Panc1 (cell line): ENCODE measurements around the gene PPM1H. TPM values are rescaled to one million over a fixed set of nuclear protein-coding genes. Genes with fewer than 3 reads are reported as not detected.

Experiments
- ATAC-seq: fragments of 200-7000 bp; cut with Tn5 transposase; 2 replicates; pipeline ENCODE4 v1.9.1; 2020; ENCODE audit warnings: mild to moderate bottlenecking, moderate library complexity
- BruUV-seq: library from RNA; stranded (reverse); fragments of 400-500 nt; replicated peaks from 2 replicates; lab custom pipeline; 2021; lab: Mats Ljungman, UMichigan
- CTCF ChIA-PET: fragments of 300-600 bp; sonication (Branson Sonifier 250); formaldehyde crosslinking; loops from one replicate; lab custom pipeline; 2022; ENCODE audit warnings: antibody characterized with exemption; lab: Charles Lee
- POLR2A ChIA-PET: fragments of 300-600 bp; sonication (Branson Sonifier 250); formaldehyde crosslinking; loops from one replicate; lab custom pipeline; 2022; ENCODE audit warnings: antibody characterized with exemption; lab: Charles Lee
- DNase-seq: peaks from one replicate; pipeline ENCODE4 v3.0.0-alpha.2; 2010; ENCODE audit warnings: low read depth, low spot score
- H3K27ac ChIP-seq: 2 replicates; pipeline ENCODE4 v1.5.1; 2011; ENCODE audit warnings: mild to moderate bottlenecking, low read length, inconsistent platforms
- H3K27me3 ChIP-seq: fragments of 200-500 bp; sonication (Bioruptor generic); 2 replicates; pipeline ENCODE4 v1.6.0; 2014; ENCODE audit warnings: low read length, inconsistent platforms; ENCODE audit not compliant: control insufficient read depth, insufficient read depth
- H3K36me3 ChIP-seq: fragments of 200-500 bp; sonication (Bioruptor generic); 2 replicates; pipeline ENCODE4 v1.5.1; 2014; ENCODE audit warnings: inconsistent platforms, mild to moderate bottlenecking, low read length, moderate library complexity; ENCODE audit not compliant: control insufficient read depth, insufficient read depth
- H3K4me1 ChIP-seq: 2 replicates; pipeline ENCODE4 v1.5.1; 2011; ENCODE audit warnings: inconsistent platforms, mild to moderate bottlenecking, low read length, moderate library complexity; ENCODE audit not compliant: control insufficient read depth, insufficient read depth
- H3K4me3 ChIP-seq, 2 experiments: 2 replicates each; pipeline ENCODE4 v1.5.1; 2011 to 2012; ENCODE audit warnings: low read depth in 2 of 2, low read length in 2 of 2, mild to moderate bottlenecking in 2 of 2, inconsistent platforms in 1 of 2, moderate library complexity in 1 of 2
- H3K9me3 ChIP-seq: fragments of 200-500 bp; sonication (Bioruptor generic); 2 replicates; pipeline ENCODE4 v1.5.1; 2014; ENCODE audit warnings: low read depth, mild to moderate bottlenecking, inconsistent platforms, low read length, moderate library complexity; ENCODE audit not compliant: control insufficient read depth, insufficient read depth
- POLR2AphosphoS5 ChIP-seq: IDR thresholded peaks from 2 replicates; pipeline ENCODE4 v1.6.1; 2012; ENCODE audit warnings: mild to moderate bottlenecking, low read depth, low read length, moderate library complexity
- SIN3A ChIP-seq: IDR thresholded peaks from 2 replicates; pipeline ENCODE4 v1.6.1; 2012; ENCODE audit warnings: low read depth, mild to moderate bottlenecking, low read length, moderate library complexity, borderline replicate concordance; ENCODE audit not compliant: insufficient read depth
- TCF7L2 ChIP-seq: IDR thresholded peaks from 2 replicates; pipeline ENCODE4 v1.6.1; 2011; ENCODE audit warnings: mild to moderate bottlenecking, low read depth, low read length, inconsistent platforms
- in situ Hi-C: cut with HindIII; loops from 2 replicates; pipeline ENCODE4 v1.10.0; 2016; ENCODE audit warnings: low sequenced_read_pairs, low pct_unique_long_range_greater_than_20kb
- intact Hi-C: fragments of 100-400 bp; cut with micrococcal nuclease; formaldehyde crosslinking; loops from one replicate; pipeline ENCODE4 v1.10.0; 2022; ENCODE audit not compliant: unreplicated experiment
- total RNA-seq: library from RNA; stranded (reverse); gene quantifications from one replicate; pipeline ENCODE4 v1.2.1, GENCODE V29; 2021; ENCODE audit not compliant: unreplicated experiment
- TF ChIP-seq, protein P1 (sequence below), 2 experiments: IDR thresholded peaks; 2 replicates each; pipeline ENCODE4 v1.6.1; 2011 to 2012; ENCODE audit warnings: low read depth in 2 of 2, control low read depth in 1 of 2, low read length in 1 of 2, mild to moderate bottlenecking in 1 of 2, moderate library complexity in 1 of 2; ENCODE audit not compliant: insufficient read depth in 1 of 2
- TF ChIP-seq, protein P2 (sequence below): fragments of 450-650 bp; IDR thresholded peaks from 2 replicates; pipeline ENCODE4 v1.5.1; 2017; ENCODE audit warnings: mild to moderate bottlenecking

The PPM1H gene
- total RNA-seq, 1 experiment from 2014 or later, result 22.9 TPM

DNA sequence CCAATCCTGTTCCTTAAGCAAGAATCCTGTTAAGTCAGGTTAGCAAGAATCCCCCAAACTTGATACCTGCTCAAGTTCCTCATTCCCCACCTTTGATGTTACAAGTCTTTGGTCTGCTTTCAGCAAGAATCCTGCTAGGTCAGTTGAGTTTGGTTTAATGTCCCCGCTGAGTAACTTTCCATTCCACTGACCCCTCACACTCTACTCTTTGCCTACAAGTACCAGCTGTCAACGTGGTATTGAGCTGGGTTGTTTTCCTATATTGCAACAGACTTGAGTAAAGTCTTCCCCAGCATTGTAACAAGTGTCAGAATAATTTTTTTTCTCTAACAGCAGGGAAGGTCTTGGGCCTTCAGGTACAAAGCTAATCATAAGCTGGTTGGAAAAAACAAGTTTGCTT lies 6.3 kb downstream of the PPM1H start:
- no peak for DNase-seq
- no TSS peak for BruUV-seq
- peaks cover 38% of the 10 kb centered on the region for H3K4me1 ChIP-seq
- H3K27me3 ChIP-seq, result no peaks in the 10 kb centered on the region
- ChIA-PET POLR2A (no interaction called here), CTCF (no interaction called here)
- no peaks in the 10 kb centered on the region for H3K9me3 ChIP-seq
- H3K4me3 ChIP-seq, result no peak overlapping the region
- in situ Hi-C loops (no loop called here), intact Hi-C loops (no loop called here)
- no peak for ATAC-seq
- H3K36me3 ChIP-seq, result no peaks in the 10 kb centered on the region
- TF ChIP-seq, protein P1, sequence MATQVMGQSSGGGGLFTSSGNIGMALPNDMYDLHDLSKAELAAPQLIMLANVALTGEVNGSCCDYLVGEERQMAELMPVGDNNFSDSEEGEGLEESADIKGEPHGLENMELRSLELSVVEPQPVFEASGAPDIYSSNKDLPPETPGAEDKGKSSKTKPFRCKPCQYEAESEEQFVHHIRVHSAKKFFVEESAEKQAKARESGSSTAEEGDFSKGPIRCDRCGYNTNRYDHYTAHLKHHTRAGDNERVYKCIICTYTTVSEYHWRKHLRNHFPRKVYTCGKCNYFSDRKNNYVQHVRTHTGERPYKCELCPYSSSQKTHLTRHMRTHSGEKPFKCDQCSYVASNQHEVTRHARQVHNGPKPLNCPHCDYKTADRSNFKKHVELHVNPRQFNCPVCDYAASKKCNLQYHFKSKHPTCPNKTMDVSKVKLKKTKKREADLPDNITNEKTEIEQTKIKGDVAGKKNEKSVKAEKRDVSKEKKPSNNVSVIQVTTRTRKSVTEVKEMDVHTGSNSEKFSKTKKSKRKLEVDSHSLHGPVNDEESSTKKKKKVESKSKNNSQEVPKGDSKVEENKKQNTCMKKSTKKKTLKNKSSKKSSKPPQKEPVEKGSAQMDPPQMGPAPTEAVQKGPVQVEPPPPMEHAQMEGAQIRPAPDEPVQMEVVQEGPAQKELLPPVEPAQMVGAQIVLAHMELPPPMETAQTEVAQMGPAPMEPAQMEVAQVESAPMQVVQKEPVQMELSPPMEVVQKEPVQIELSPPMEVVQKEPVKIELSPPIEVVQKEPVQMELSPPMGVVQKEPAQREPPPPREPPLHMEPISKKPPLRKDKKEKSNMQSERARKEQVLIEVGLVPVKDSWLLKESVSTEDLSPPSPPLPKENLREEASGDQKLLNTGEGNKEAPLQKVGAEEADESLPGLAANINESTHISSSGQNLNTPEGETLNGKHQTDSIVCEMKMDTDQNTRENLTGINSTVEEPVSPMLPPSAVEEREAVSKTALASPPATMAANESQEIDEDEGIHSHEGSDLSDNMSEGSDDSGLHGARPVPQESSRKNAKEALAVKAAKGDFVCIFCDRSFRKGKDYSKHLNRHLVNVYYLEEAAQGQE (IDR thresholded peaks at IDR 0.05; ENCODE audit: insufficient read depth in 1 of 2, low read depth in 2 of 2, low read length in 1 of 2), result no peak
- TF ChIP-seq, protein P2, sequence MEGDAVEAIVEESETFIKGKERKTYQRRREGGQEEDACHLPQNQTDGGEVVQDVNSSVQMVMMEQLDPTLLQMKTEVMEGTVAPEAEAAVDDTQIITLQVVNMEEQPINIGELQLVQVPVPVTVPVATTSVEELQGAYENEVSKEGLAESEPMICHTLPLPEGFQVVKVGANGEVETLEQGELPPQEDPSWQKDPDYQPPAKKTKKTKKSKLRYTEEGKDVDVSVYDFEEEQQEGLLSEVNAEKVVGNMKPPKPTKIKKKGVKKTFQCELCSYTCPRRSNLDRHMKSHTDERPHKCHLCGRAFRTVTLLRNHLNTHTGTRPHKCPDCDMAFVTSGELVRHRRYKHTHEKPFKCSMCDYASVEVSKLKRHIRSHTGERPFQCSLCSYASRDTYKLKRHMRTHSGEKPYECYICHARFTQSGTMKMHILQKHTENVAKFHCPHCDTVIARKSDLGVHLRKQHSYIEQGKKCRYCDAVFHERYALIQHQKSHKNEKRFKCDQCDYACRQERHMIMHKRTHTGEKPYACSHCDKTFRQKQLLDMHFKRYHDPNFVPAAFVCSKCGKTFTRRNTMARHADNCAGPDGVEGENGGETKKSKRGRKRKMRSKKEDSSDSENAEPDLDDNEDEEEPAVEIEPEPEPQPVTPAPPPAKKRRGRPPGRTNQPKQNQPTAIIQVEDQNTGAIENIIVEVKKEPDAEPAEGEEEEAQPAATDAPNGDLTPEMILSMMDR, result no peak
- no peak for TF ChIP-seq POLR2AphosphoS5
- no peak overlapping the region for H3K27ac ChIP-seq

DNA sequence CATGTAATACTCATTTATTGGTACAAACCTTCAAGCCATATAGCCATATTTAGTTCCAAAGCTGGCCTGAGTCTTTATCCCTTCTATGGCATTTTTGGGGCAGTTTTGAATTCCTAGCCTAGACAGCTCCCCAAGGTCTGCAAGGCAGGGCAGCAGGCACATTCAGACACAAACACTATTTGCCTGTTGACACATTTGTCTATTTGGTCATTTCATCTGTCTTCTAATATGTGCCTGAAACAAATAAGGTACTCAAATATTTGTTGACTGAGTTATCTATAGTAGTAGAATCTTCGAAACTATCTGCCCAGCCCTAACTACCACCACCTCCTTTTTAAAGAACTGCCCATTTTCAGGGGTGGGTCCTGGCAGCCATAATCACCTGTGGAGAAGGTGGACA lies 9.3 kb downstream of the PPM1H start:
- intact Hi-C loops (no loop called here), in situ Hi-C loops (no loop called here)
- H3K9me3 ChIP-seq, result no peaks in the 10 kb centered on the region
- peaks cover 29% of the 10 kb centered on the region; the same call in 1 of the 2 replicates for H3K4me1 ChIP-seq
- H3K36me3 ChIP-seq, result no peaks in the 10 kb centered on the region
- DNase-seq (no peak), ATAC-seq (no peak)
- TF ChIP-seq, protein P2, result no peak
- TF ChIP-seq TCF7L2, result no peak
- TF ChIP-seq SIN3A, result no peak
- TF ChIP-seq, protein P1 (IDR thresholded peaks at IDR 0.05; ENCODE audit: insufficient read depth in 1 of 2, low read depth in 2 of 2, low read length in 1 of 2), result no peak
- no peak for TF ChIP-seq POLR2AphosphoS5
- CTCF ChIA-PET, result interaction anchor here (0.6 kb wide), 1 partner anchor 10 kb away, joined by 3 read pairs; no protein-coding TSS in a partner anchor
- H3K27me3 ChIP-seq, result no peaks in the 10 kb centered on the region
- no peak overlapping the region for H3K27ac ChIP-seq
- POLR2A ChIA-PET, result no interaction called here
- H3K4me3 ChIP-seq, result no peak overlapping the region
- no TSS peak for BruUV-seq
